ENCODE measurements around the gene LCLAT1. TPM values are rescaled to one million over a fixed set of nuclear protein-coding genes. Genes with fewer than 3 reads are reported as not detected.

LCLAT1 gene
- total RNA-seq, 1 experiment from 2014 or later = 21.7 TPM

DNA sequence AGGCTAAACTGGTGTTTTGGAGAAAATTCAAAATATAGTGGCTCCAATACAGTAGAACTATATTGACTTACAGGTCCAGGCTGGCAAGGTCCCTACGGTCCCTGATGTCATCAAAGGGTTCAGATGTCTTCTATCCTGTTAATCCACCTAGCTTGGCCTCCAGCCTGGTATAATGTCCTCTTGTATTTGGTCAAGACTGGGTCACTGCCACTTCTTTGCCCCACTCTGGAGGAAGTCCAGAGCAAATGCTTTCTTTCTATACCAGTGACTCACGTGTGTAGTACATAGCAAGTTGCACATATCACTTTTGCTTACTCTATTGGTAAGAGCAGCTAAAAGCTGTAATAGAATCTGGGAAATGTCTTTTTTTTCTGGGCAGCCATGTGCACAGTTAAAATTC lies 80.8 kb downstream of the LCLAT1 start:
- no peak overlapping the region for H2AFZ ChIP-seq (ENCODE audit: low read length)
- H3K9me3 ChIP-seq (ENCODE audit: low read length) = no peaks in the 10 kb centered on the region
- H3K4me3 ChIP-seq (ENCODE audit: low read length) = no peak overlapping the region
- no peak overlapping the region for H3K9ac ChIP-seq (ENCODE audit: low read length)
- no peaks in the 10 kb centered on the region for H3K27me3 ChIP-seq (ENCODE audit: low read length)
- no peaks in the 10 kb centered on the region for H3K4me1 ChIP-seq (ENCODE audit: low read length)
- no peak overlapping the region for H3K4me2 ChIP-seq (ENCODE audit: low read depth, low read length, poor library complexity, severe bottlenecking)
- H3K9me2 ChIP-seq (replicated peaks; ENCODE audit: insufficient read depth, low read length) = no peaks in the 10 kb centered on the region
- no peak overlapping the region for H3K27ac ChIP-seq (ENCODE audit: low read length)
- no peak for DNase-seq
- no peaks in the 10 kb centered on the region for H4K20me1 ChIP-seq (ENCODE audit: insufficient read depth, low read depth, low read length)
- peaks cover 58% of the 10 kb centered on the region for H3K79me2 ChIP-seq (ENCODE audit: low read length)
- H3K36me3 ChIP-seq (ENCODE audit: insufficient read depth, low read length) = peaks cover 9% of the 10 kb centered on the region

DNA sequence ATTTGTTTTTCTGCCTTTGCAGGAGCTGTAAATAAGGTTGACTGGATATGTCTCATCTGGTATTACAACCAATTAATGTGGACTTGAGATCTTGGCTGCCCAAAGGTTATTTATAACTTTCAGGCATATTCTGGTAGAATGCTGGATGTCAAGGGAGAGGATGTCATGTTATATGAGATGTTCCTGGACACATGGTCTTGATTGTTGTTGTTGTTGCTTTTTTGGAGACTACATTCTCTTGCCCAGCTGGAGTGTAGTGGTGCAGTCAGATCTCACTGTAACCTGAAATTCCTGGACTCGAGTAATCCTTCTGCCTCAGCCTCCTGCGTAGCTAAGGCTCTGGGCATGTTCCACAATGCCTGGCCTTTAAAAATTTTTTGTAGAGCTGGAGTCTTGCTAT lies 83.3 kb downstream of the LCLAT1 start:
- Histone ChIP-seq H3K9me2 (replicated peaks; ENCODE audit: insufficient read depth, low read length) (no peaks in the 10 kb centered on the region), H3K4me2 (ENCODE audit: low read depth, low read length, poor library complexity, severe bottlenecking) (no peak overlapping the region), H3K9me3 (ENCODE audit: low read length) (no peaks in the 10 kb centered on the region), H3K36me3 (ENCODE audit: insufficient read depth, low read length) (peaks cover 31% of the 10 kb centered on the region), H3K79me2 (ENCODE audit: low read length) (peaks cover 37% of the 10 kb centered on the region), H3K4me3 (ENCODE audit: low read length) (no peak overlapping the region), H2AFZ (ENCODE audit: low read length) (no peak overlapping the region), H3K4me1 (ENCODE audit: low read length) (no peaks in the 10 kb centered on the region), H3K27me3 (ENCODE audit: low read length) (no peaks in the 10 kb centered on the region), H3K9ac (ENCODE audit: low read length) (no peak overlapping the region), H4K20me1 (ENCODE audit: insufficient read depth, low read depth, low read length) (no peaks in the 10 kb centered on the region), H3K27ac (ENCODE audit: low read length) (no peak overlapping the region)
- DNase-seq = no peak

GRCh38 chr2:30541680-30542079 lies 94.6 kb downstream of the LCLAT1 start:
- H3K4me1 ChIP-seq (ENCODE audit: low read length) = no peaks in the 10 kb centered on the region
- no peak for DNase-seq
- H4K20me1 ChIP-seq (ENCODE audit: insufficient read depth, low read depth, low read length) = no peaks in the 10 kb centered on the region
- no peaks in the 10 kb centered on the region for H3K27me3 ChIP-seq (ENCODE audit: low read length)
- no peak overlapping the region for H3K27ac ChIP-seq (ENCODE audit: low read length)
- no peak overlapping the region for H3K4me3 ChIP-seq (ENCODE audit: low read length)
- H3K9me3 ChIP-seq (ENCODE audit: low read length) = no peaks in the 10 kb centered on the region
- H2AFZ ChIP-seq (ENCODE audit: low read length) = no peak overlapping the region
- H3K9ac ChIP-seq (ENCODE audit: low read length) = no peak overlapping the region
- peaks cover 52% of the 10 kb centered on the region for H3K79me2 ChIP-seq (ENCODE audit: low read length)
- no peak overlapping the region for H3K4me2 ChIP-seq (ENCODE audit: low read depth, low read length, poor library complexity, severe bottlenecking)
- H3K36me3 ChIP-seq (ENCODE audit: insufficient read depth, low read length) = no peaks in the 10 kb centered on the region
- H3K9me2 ChIP-seq (replicated peaks; ENCODE audit: insufficient read depth, low read length) = no peaks in the 10 kb centered on the region

DNA sequence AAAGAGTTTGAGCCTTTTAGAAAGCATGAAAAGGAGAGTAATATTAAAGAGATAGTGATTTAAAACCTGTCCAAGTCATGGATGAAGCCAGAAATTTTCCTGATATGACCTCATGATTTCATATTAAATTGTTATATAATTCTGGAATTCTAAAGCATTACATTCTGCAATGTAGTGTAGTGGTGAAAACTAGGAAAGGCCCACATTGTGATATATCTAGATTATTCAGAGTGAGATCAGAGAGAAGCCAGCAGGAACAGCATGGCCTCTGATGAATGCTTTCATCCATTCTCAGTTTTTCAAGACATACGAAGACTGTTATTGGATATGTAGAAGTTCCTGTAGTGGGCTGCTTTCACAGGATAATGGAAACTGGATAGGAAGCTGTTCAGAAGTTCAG lies 98.8 kb downstream of the LCLAT1 start:
- Histone ChIP-seq H3K9ac (ENCODE audit: low read length) (no peak overlapping the region), H2AFZ (ENCODE audit: low read length) (no peak overlapping the region)

GRCh38 chr2:30548386-30548785 lies 101.3 kb downstream of the LCLAT1 start:
- no peaks in the 10 kb centered on the region for H4K20me1 ChIP-seq (ENCODE audit: insufficient read depth, low read depth, low read length)
- H3K4me1 ChIP-seq (ENCODE audit: low read length) = no peaks in the 10 kb centered on the region
- H3K9me3 ChIP-seq (ENCODE audit: low read length) = no peaks in the 10 kb centered on the region
- no peak overlapping the region for H3K9ac ChIP-seq (ENCODE audit: low read length)
- H2AFZ ChIP-seq (ENCODE audit: low read length) = no peak overlapping the region
- peaks cover 89% of the 10 kb centered on the region for H3K79me2 ChIP-seq (ENCODE audit: low read length)
- H3K27ac ChIP-seq (ENCODE audit: low read length) = no peak overlapping the region
- no peak overlapping the region for H3K4me2 ChIP-seq (ENCODE audit: low read depth, low read length, poor library complexity, severe bottlenecking)
- H3K4me3 ChIP-seq (ENCODE audit: low read length) = no peak overlapping the region
- no peaks in the 10 kb centered on the region for H3K9me2 ChIP-seq (replicated peaks; ENCODE audit: insufficient read depth, low read length)
- H3K36me3 ChIP-seq (ENCODE audit: insufficient read depth, low read length) = no peaks in the 10 kb centered on the region
- no peaks in the 10 kb centered on the region for H3K27me3 ChIP-seq (ENCODE audit: low read length)
- DNase-seq = no peak

More for the DNA sequence above, 98.8 kb downstream of the LCLAT1 start:
- no peaks in the 10 kb centered on the region for H3K36me3 ChIP-seq (ENCODE audit: insufficient read depth, low read length)
- no peaks in the 10 kb centered on the region for H3K27me3 ChIP-seq (ENCODE audit: low read length)
- peaks cover 86% of the 10 kb centered on the region for H3K79me2 ChIP-seq (ENCODE audit: low read length)
- H3K9me3 ChIP-seq (ENCODE audit: low read length) = no peaks in the 10 kb centered on the region
- no peak for DNase-seq
- H3K4me3 ChIP-seq (ENCODE audit: low read length) = no peak overlapping the region
- H3K27ac ChIP-seq (ENCODE audit: low read length) = no peak overlapping the region
- no peaks in the 10 kb centered on the region for H4K20me1 ChIP-seq (ENCODE audit: insufficient read depth, low read depth, low read length)
- no peaks in the 10 kb centered on the region for H3K4me1 ChIP-seq (ENCODE audit: low read length)
- H3K4me2 ChIP-seq (ENCODE audit: low read depth, low read length, poor library complexity, severe bottlenecking) = no peak overlapping the region
- H3K9me2 ChIP-seq (replicated peaks; ENCODE audit: insufficient read depth, low read length) = no peaks in the 10 kb centered on the region

DNA sequence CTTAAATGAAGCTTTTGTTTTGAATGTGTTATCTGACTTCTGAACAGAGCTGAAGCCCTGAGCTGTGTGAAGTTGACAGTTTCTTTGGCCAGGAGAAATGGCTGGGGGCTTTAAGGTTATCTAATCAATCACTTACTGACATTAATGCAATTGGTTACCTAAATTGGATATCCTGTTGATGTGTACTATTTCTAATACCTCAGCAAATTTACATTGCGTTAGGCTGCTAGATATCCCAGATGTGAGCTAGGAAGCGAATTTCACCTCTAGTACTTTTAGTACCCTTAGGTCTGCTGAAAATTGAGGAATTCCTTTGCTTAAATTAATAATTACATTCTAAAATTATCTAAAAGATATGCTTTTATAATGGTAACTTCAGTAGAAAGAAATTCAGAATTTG lies 102.0 kb downstream of the LCLAT1 start:
- Histone ChIP-seq H3K79me2 (ENCODE audit: low read length) (peaks cover 82% of the 10 kb centered on the region), H3K27me3 (ENCODE audit: low read length) (no peaks in the 10 kb centered on the region), H3K4me2 (ENCODE audit: low read depth, low read length, poor library complexity, severe bottlenecking) (no peak overlapping the region), H3K4me3 (ENCODE audit: low read length) (no peak overlapping the region), H4K20me1 (ENCODE audit: insufficient read depth, low read depth, low read length) (no peaks in the 10 kb centered on the region), H3K9me2 (replicated peaks; ENCODE audit: insufficient read depth, low read length) (no peaks in the 10 kb centered on the region), H3K9me3 (ENCODE audit: low read length) (no peaks in the 10 kb centered on the region), H3K36me3 (ENCODE audit: insufficient read depth, low read length) (no peaks in the 10 kb centered on the region), H2AFZ (ENCODE audit: low read length) (no peak overlapping the region), H3K27ac (ENCODE audit: low read length) (no peak overlapping the region), H3K4me1 (ENCODE audit: low read length) (no peaks in the 10 kb centered on the region), H3K9ac (ENCODE audit: low read length) (no peak overlapping the region)
- no peak for DNase-seq

DNA sequence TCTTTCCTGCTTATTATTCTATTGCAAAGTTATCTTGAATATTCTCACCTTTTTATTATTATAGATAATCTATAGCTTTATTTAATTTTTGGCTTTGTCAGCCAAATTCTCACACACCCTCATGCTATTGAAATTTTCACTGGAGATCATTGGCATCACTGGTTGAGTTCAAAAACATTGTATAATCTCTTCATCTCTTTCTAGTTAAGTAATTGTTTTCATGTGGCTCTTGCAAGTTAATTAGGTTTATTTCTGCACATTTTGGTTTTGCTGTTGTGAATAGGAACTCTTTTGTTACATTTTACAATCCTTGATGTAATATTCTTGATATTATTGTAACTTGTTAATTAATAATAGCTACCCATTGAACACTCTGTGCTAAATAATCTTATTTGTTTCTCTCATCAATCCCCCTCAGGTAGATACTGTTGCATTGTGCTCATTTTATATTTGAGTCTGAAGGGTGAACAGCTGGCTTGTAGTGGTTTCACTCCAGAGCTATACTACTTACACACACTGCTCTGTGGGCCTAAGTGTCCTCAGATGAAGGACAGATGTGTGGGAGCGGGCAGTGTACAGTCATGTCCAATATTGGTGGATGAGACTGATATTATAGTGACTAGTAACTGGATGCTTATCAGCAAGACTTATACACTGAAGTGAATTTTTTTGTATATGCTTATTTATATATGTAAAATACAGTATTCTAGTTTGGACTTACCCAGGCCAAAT lies 112.7 kb downstream of the LCLAT1 start:
- no peaks in the 10 kb centered on the region for H4K20me1 ChIP-seq (ENCODE audit: insufficient read depth, low read depth, low read length)
- H3K4me1 ChIP-seq (ENCODE audit: low read length) = no peaks in the 10 kb centered on the region
- no peak overlapping the region for H3K27ac ChIP-seq (ENCODE audit: low read length)
- H3K9me2 ChIP-seq (replicated peaks; ENCODE audit: insufficient read depth, low read length) = 0 out of 2 replicates have a peak, but pooled peaks cover 4% of the 10 kb centered on the region
- H3K79me2 ChIP-seq (ENCODE audit: low read length) = peaks cover 20% of the 10 kb centered on the region
- no peak for DNase-seq
- H3K4me3 ChIP-seq (ENCODE audit: low read length) = no peak overlapping the region
- H3K9ac ChIP-seq (ENCODE audit: low read length) = no peak overlapping the region
- no peak overlapping the region for H2AFZ ChIP-seq (ENCODE audit: low read length)
- H3K4me2 ChIP-seq (ENCODE audit: low read depth, low read length, poor library complexity, severe bottlenecking) = no peak overlapping the region
- H3K27me3 ChIP-seq (ENCODE audit: low read length) = no peaks in the 10 kb centered on the region
- H3K36me3 ChIP-seq (ENCODE audit: insufficient read depth, low read length) = no peaks in the 10 kb centered on the region
- H3K9me3 ChIP-seq (ENCODE audit: low read length) = no peaks in the 10 kb centered on the region

DNA sequence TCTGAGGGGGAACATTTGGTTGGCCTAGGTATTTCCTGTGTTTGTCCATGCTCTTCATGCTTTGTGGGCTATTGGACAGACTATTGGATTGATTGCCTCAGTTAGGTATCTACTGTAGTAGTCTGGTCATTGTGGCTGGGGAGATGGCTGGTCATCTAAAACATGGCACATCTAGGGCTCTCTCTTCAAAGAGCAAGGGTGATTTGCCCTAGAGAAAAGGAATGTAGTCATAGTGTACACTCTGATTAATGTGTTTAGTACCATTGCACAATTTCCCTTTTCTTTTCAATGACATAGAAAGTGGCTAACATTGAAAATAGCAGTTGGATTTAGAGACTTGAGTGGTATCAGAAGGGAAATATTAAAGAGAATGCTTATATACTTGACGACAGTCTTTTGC lies 114.3 kb downstream of the LCLAT1 start:
- Histone ChIP-seq H4K20me1 (ENCODE audit: insufficient read depth, low read depth, low read length) (no peaks in the 10 kb centered on the region), H3K9me3 (ENCODE audit: low read length) (no peaks in the 10 kb centered on the region), H3K4me2 (ENCODE audit: low read depth, low read length, poor library complexity, severe bottlenecking) (no peak overlapping the region), H2AFZ (ENCODE audit: low read length) (no peak overlapping the region), H3K4me1 (ENCODE audit: low read length) (no peaks in the 10 kb centered on the region), H3K27me3 (ENCODE audit: low read length) (no peaks in the 10 kb centered on the region), H3K79me2 (ENCODE audit: low read length) (peaks cover 21% of the 10 kb centered on the region), H3K27ac (ENCODE audit: low read length) (no peak overlapping the region), H3K9me2 (replicated peaks; ENCODE audit: insufficient read depth, low read length) (no peaks in the 10 kb centered on the region), H3K9ac (ENCODE audit: low read length) (no peak overlapping the region), H3K4me3 (ENCODE audit: low read length) (no peak overlapping the region), H3K36me3 (ENCODE audit: insufficient read depth, low read length) (no peaks in the 10 kb centered on the region)
- no peak for DNase-seq

Measured in Karpas-422 (cell line).